RWPE1 (cell line): ENCODE results near the gene RIF1.

Source experiments
- CTCF ChIA-PET: fragments of 350-600 bp; sonication (Branson Sonifier 250); formaldehyde crosslinking; extraction: SDS; loops from one replicate; lab custom pipeline; 2021; lab: Yijun Ruan, JAX
- POLR2A ChIA-PET: fragments of 400-600 bp; formaldehyde crosslinking; extraction: SDS; loops from one replicate; lab custom pipeline; 2020; ENCODE audit warnings: antibody characterized with exemption; ENCODE audit not compliant: low non-redundant PET; lab: Yijun Ruan, JAX
- DNase-seq: peaks from one replicate; pipeline ENCODE4 v3.0.0; 2012; ENCODE audit warnings: low spot score
- H3K27ac ChIP-seq: fragments of 450-650 bp; 2 replicates; pipeline ENCODE4 v1.5.1; 2017
- TF ChIP-seq, protein P1 (sequence below): fragments of 450-650 bp; conservative IDR thresholded peaks from 2 replicates; pipeline ENCODE4 v1.5.1; 2017; ENCODE audit warnings: low read depth, mild to moderate bottlenecking

The RIF1 gene

GRCh38 chr2:151399981-151400380, 9.7 kb upstream of the RIF1 start:
- no peak for DNase-seq
- POLR2A ChIA-PET = no interaction called here
- H3K27ac ChIP-seq = no peak overlapping the region
- TF ChIP-seq, protein P1, sequence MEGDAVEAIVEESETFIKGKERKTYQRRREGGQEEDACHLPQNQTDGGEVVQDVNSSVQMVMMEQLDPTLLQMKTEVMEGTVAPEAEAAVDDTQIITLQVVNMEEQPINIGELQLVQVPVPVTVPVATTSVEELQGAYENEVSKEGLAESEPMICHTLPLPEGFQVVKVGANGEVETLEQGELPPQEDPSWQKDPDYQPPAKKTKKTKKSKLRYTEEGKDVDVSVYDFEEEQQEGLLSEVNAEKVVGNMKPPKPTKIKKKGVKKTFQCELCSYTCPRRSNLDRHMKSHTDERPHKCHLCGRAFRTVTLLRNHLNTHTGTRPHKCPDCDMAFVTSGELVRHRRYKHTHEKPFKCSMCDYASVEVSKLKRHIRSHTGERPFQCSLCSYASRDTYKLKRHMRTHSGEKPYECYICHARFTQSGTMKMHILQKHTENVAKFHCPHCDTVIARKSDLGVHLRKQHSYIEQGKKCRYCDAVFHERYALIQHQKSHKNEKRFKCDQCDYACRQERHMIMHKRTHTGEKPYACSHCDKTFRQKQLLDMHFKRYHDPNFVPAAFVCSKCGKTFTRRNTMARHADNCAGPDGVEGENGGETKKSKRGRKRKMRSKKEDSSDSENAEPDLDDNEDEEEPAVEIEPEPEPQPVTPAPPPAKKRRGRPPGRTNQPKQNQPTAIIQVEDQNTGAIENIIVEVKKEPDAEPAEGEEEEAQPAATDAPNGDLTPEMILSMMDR = no peak
- CTCF ChIA-PET = no interaction called here

DNA sequence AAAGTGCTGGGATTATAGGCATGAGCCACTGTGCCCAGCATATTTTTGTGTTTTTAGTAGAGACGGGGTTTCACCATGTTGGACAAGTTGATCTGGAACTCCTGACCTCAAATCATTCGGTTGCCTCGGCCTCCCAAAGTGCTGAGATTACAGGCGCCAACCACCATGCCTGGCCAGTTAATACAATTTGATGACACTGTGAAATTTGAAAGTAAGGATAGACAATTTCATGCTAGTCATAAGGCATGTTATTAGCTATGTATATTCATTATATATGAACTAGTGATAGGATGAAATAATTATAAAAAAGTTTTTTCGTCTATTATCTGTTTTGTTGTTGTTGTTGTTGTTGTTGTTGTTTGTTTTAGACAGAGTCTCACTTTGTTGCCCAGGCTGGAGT, 8.6 kb upstream of the RIF1 start:
- POLR2A ChIA-PET = no interaction called here

GRCh38 chr2:151403914-151404313, 5.8 kb upstream of the RIF1 start:
- DNase-seq = no peak
- ChIA-PET CTCF (no interaction called here), POLR2A (no interaction called here)
- no peak overlapping the region for H3K27ac ChIP-seq
- TF ChIP-seq, protein P1 = no peak

More for the DNA sequence above, 8.6 kb upstream of the RIF1 start:
- TF ChIP-seq, protein P1 = no peak
- no peak overlapping the region for H3K27ac ChIP-seq
- DNase-seq = no peak
- CTCF ChIA-PET = no interaction called here

DNA sequence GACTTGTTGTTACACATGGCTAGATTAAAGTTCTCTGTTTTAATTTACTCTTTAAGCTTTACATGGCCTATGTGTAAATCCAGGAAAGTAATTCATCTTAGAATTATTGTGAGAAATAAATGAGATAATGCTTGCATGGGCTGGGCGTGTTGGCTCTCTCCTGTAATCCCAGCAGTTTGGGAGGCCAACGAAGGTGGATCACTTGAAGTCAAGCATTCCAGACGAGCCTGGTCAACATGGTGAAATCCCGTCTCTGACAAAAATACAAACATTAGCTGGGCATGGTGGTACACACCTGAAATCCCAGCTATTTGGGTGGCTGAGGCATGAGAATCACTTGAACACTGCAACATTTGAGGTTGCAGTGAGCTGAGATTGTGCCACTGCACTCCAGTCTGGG, 4.3 kb upstream of the RIF1 start:
- DNase-seq = no peak
- ChIA-PET CTCF (no interaction called here), POLR2A (no interaction called here)
- no peak overlapping the region for H3K27ac ChIP-seq
- TF ChIP-seq, protein P1 = no peak

GRCh38 chr2:151407281-151407680, 2.4 kb upstream of the RIF1 start:
- POLR2A ChIA-PET = no interaction called here
- CTCF ChIA-PET = no interaction called here
- TF ChIP-seq, protein P1 = no peak
- no peak for DNase-seq
- no peak overlapping the region for H3K27ac ChIP-seq

- TF ChIP-seq, protein P1 = no peak
- CTCF ChIA-PET = interaction anchor here (0.6 to 1.2 kb wide), 2 partner anchors 92 to 1220 kb away, joined by 4 read pairs; no protein-coding TSS in a partner anchor
- H3K27ac ChIP-seq = peak overlapping the region; percentile 90
- no peak for DNase-seq
- POLR2A ChIA-PET = no interaction called here
These were observed 708 bp upstream of the RIF1 start for GRCh38 chr2:151408788-151409600.
